ENCODE results near the gene PKIG.

GRCh38 chr20:44660581-44660980 is 78.2 kb downstream of the PKIG start:
- no peak for TF ChIP-seq POLR2A (IDR thresholded peaks at IDR 0.05)
- TF ChIP-seq EP300 (IDR thresholded peaks at IDR 0.05) = no peak
- TF ChIP-seq CTCF (IDR thresholded peaks at IDR 0.05) = no peak

All from sigmoid colon (tissue), 4 donors.